Stimulated activated CD4-positive, alpha-beta T cell treated with anti-CD3 and anti-CD28 coated beads, Interleukin-15, amount 100 ng/mL, for 24 hours (primary cell): ENCODE measurements around the gene HADHB.
A peak's percentile ranks its signal among the peaks of the same experiment; 100 is the strongest.
"Not testable (repeated sequence)": the region's sequence is repeated elsewhere in the genome, so short reads cannot be mapped to it uniquely, and the experiment has no call there.

ENCODE experiments used
- DNase-seq: peaks from one replicate; pipeline ENCODE4 v3.0.0-alpha.2; 2020

HADHB gene

GRCh38 chr2:26245810-26246209, 1.1 kb downstream of the HADHB start:
- DNase-seq, result no peak

GRCh38 chr2:26246818-26247217, 2.1 kb downstream of the HADHB start:
- peak; percentile 21 for DNase-seq

DNA sequence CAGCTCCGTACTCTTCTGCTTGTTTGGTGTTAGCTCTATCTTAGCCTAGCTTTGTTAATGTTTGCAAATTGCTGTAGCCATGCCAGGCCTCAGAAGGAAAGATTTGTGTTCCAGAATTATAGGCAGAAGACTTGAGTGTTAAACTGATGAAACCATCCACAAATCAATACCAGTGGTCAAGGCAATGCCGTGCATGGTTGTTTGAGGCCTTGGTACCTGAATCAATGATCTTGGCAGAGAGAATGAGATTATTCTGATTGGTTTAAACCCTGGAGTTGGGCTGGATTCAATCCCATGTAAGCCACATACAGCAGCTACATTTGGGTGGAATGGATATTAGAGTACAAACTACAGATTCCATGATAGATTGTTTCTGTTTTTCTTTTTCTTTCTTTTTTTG, 4.9 kb downstream of the HADHB start:
- DNase-seq, result no peak

- no peak for DNase-seq
Measured at GRCh38 chr2:26251893-26252292, 7.2 kb downstream of the HADHB start.

GRCh38 chr2:26255759-26256384, 11.1 kb downstream of the HADHB start:
- no peak for DNase-seq

DNA sequence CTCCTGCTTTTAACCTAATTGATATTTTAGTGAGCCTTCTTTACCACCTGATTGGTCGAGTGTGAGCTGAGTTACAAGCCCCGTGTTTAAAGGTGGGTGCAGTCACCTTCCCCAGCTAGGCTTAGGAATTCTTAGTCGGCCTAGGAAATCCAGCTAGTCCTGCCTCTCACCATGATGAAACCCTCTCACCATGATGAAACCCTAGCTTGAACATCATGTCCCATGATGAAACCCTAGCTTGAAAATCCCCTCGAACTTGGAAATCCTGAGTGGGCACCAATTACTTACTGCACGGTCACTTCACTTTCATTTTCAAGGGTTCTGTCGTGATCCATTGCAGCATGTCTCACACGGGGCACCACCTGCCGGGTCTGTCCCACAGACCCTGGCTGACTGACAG, 14.1 kb downstream of the HADHB start:
- DNase-seq, result not testable (repeated sequence)

- DNase-seq, result no peak
Measured at GRCh38 chr2:26268213-26268612, 23.5 kb downstream of the HADHB start.

- not testable (repeated sequence) for DNase-seq
Measured at GRCh38 chr2:26268670-26269385, 24.1 kb downstream of the HADHB start.

DNA sequence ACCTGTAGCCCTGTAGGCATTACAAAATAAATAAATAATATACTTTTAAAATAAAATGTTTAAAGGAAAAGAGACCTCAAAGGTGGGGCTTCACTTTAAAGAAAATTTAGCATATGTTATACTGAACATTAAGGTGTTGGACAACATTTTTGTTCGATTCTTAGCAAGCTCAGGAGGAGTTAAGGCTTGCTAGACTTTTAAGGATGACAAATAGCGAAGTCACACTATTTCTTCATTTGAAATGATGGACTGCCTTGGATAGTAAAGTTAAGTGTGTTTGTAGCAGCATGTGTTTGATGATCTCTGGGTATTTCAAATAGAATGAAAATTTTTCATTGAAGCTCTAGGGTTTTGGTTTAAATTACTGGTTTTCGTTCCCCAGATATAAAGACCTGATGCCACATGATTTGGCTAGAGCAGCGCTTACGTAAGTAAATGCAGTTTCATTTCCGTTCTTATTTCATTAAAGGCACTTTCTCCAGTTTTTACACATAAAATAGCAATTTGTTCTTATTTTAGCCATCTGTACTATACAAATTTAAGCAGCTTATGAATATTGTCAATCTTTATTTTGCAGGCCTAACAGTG, 24.9 kb downstream of the HADHB start:
- DNase-seq, result no peak

- no peak for DNase-seq
Measured at GRCh38 chr2:26270373-26270772, 25.6 kb downstream of the HADHB start.

GRCh38 chr2:26273501-26273900, 28.8 kb downstream of the HADHB start:
- DNase-seq, result no peak

GRCh38 chr2:26274058-26274613, 29.4 kb downstream of the HADHB start:
- DNase-seq, result no peak

GRCh38 chr2:26276484-26277227, 31.9 kb downstream of the HADHB start:
- no peak for DNase-seq

GRCh38 chr2:26279886-26280285, 35.1 kb downstream of the HADHB start:
- DNase-seq, result no peak

DNA sequence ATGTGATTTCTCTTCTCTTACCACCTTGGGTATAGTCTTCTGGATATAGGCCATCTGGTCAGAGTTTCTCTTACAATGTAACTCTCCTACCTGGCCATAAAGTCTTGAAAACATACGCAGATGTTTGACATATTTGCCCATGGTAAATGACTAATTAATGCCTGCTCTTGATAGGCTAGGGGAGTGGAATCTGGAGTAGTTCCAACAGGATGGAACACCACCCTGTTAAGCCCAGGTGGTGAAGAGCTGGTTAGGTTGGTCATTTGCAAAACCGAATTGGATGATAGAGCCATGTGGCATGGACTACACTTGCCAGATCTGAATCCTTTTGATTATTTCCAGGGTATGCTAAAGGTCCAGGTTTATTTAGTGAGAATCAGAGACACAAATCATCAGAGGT, 36.5 kb downstream of the HADHB start:
- no peak for DNase-seq

DNA sequence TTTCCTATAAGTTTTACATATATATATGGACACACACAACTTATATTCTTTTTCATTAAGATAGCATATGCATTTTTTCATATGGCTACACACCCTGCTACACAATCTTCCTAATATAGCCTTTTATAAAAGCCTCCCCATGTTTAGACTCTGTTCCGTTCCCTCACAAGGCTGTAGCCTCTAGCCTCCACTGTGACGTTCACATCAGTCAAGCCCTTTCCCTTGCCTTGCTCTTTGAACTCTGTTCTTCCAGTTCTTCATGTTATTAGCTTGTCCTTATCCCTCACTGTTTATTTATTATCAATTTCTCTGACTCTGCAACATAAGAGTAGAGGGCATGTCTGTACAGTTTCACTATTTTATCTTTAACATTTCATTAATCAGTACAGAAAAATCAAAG, 38.9 kb downstream of the HADHB start:
- DNase-seq, result no peak

DNA sequence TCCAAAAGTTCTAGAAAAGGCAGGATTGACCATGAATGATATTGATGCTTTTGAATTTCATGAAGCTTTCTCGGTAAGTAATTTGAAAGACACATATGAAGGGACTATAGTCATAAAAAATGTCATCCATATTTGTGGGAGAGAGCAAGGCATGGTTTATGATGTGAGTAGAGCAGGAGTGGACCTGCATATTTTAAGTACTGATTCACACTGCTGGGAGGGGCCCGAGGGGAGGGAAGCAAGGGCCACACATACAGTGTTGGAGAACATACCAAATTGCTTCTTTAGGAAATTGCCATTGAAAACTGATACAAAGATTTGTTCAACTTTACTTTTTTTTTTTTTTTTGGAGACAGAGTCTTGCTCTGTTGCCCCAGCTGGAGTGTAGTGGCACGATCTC, 39.4 kb downstream of the HADHB start:
- DNase-seq, result no peak

- DNase-seq, result no peak
Measured at GRCh38 chr2:26285931-26286330, 41.2 kb downstream of the HADHB start.

GRCh38 chr2:26290001-26290400, 45.3 kb downstream of the HADHB start:
- DNase-seq, result no peak

- no peak for DNase-seq
Measured at GRCh38 chr2:26292646-26293045, 47.9 kb downstream of the HADHB start.

- no peak for DNase-seq
Measured at GRCh38 chr2:26295511-26295910, 50.8 kb downstream of the HADHB start.

- no peak for DNase-seq
Measured at GRCh38 chr2:26297061-26297460, 52.3 kb downstream of the HADHB start.

DNA sequence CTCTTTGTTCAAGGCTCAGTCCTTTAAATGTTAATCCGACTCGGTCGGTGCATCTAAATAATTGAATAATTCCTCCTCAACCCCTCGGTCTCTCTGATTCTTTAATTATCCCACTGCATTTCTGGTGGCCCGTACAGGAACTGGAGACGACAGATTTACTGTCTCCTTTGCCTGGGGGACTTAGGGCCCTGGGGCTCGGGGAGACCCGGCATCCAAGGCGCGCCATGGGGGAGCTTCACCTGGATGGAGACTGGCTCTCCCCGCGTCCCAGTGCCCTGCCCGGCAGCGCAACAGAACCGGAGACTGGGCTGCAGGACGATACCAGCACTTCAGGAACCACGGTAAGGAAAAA, 53.5 kb downstream of the HADHB start:
- DNase-seq, result peak; percentile 8
